GM23338 (cell line): ENCODE data around the gene BCAS3. TPM values are rescaled to one million over a fixed set of nuclear protein-coding genes. Genes with fewer than 3 reads are reported as not detected.

ENCODE experiments used
- ATAC-seq: fragments of 200-7000 bp; cut with Tn5 transposase; 3 replicates; pipeline ENCODE4 v1.9.1; 2020
- DNase-seq: peaks from one replicate; pipeline ENCODE4 v3.0.0-alpha.2; 2015; ENCODE audit warnings: low spot score
- H2AFZ ChIP-seq: fragments of 200-600 bp; sonication (generic); 2 replicates; pipeline ENCODE4 v1.8.0; 2016; ENCODE audit warnings: antibody characterized with exemption, mild to moderate bottlenecking, moderate library complexity
- H3F3A ChIP-seq: fragments of 200-600 bp; sonication (generic); replicated peaks from 2 replicates; pipeline ENCODE4 v1.8.0; 2017; ENCODE audit warnings: antibody characterized with exemption, mixed run types, low read depth
- H3K27ac ChIP-seq: fragments of 200-600 bp; sonication (generic); 2 replicates; pipeline ENCODE4 v1.6.1; 2016; ENCODE audit warnings: low read depth
- H3K27me3 ChIP-seq: fragments of 200-600 bp; sonication (generic); 2 replicates; pipeline ENCODE4 v1.8.0; 2016; ENCODE audit warnings: mild to moderate bottlenecking, mixed run types, moderate library complexity; ENCODE audit not compliant: insufficient read depth
- H3K36me3 ChIP-seq: fragments of 200-600 bp; sonication (generic); 2 replicates; pipeline ENCODE4 v1.8.0; 2016; ENCODE audit warnings: mild to moderate bottlenecking; ENCODE audit not compliant: insufficient read depth
- H3K4me1 ChIP-seq: fragments of 200-600 bp; sonication (generic); 2 replicates; pipeline ENCODE4 v1.8.0; 2016; ENCODE audit warnings: mild to moderate bottlenecking, moderate library complexity; ENCODE audit not compliant: insufficient read depth
- H3K4me2 ChIP-seq: fragments of 200-600 bp; sonication (generic); 2 replicates; pipeline ENCODE4 v1.7.1; 2017; ENCODE audit warnings: mixed run types
- H3K4me3 ChIP-seq: fragments of 200-600 bp; sonication (generic); 2 replicates; pipeline ENCODE4 v1.6.1; 2016; ENCODE audit warnings: mixed run types
- H3K79me2 ChIP-seq: fragments of 200-600 bp; sonication (generic); replicated peaks from 2 replicates; pipeline ENCODE4 v1.8.0; 2017; ENCODE audit warnings: mild to moderate bottlenecking; ENCODE audit not compliant: insufficient read depth
- H3K9me2 ChIP-seq: fragments of 200-600 bp; sonication (generic); 2 replicates; pipeline ENCODE4 v1.8.0; 2017; ENCODE audit not compliant: insufficient read depth
- H4K20me1 ChIP-seq: fragments of 200-600 bp; sonication (generic); replicated peaks from 2 replicates; pipeline ENCODE4 v1.8.0; 2017; ENCODE audit warnings: mild to moderate bottlenecking; ENCODE audit not compliant: insufficient read depth
- H3K27ac Mint-ChIP-seq: 2 replicates; pipeline ENCODE4 v1.8.0; 2020; ENCODE audit warnings: inconsistent platforms, mild to moderate bottlenecking, moderate library complexity, mixed read lengths
- H3K27me3 Mint-ChIP-seq: 3 replicates; pipeline ENCODE4 v1.8.0; 2022; ENCODE audit warnings: low read depth, mild to moderate bottlenecking, moderate library complexity, mixed read lengths, inconsistent platforms; ENCODE audit not compliant: insufficient read depth, poor library complexity
- H3K36me3 Mint-ChIP-seq: 3 replicates; pipeline ENCODE4 v1.8.0; 2021; ENCODE audit warnings: low read depth, mild to moderate bottlenecking, inconsistent platforms, moderate library complexity, mixed read lengths
- H3K4me1 Mint-ChIP-seq: 3 replicates; pipeline ENCODE4 v1.8.0; 2020; ENCODE audit warnings: mild to moderate bottlenecking, inconsistent platforms, mixed read lengths
- H3K4me3 Mint-ChIP-seq: 3 replicates; pipeline ENCODE4 v1.8.0; 2021; ENCODE audit warnings: moderate library complexity, mild to moderate bottlenecking, inconsistent platforms, mixed read lengths
- H3K9me3 Mint-ChIP-seq: 3 replicates; pipeline ENCODE4 v1.8.0; 2020; ENCODE audit warnings: moderate library complexity, mild to moderate bottlenecking, inconsistent platforms, mixed read lengths
- CREB1 ChIP-seq: fragments of 250-450 bp; sonication (Bioruptor Pico); IDR thresholded peaks from 2 replicates; pipeline ENCODE4 v1.5.0; 2020; ENCODE audit warnings: low read depth, mild to moderate bottlenecking, moderate library complexity
- CTCF ChIP-seq, 2 experiments: fragments of 200-600 bp in 1 of 2; sonication (generic) in 1 of 2; conservative IDR thresholded peaks; 2 replicates each; pipeline versions ENCODE4 v1.5.1 to v1.6.1; 2016 to 2017; ENCODE audit warnings: antibody characterized with exemption in 2 of 2, low read depth in 2 of 2, mild to moderate bottlenecking in 2 of 2, moderate library complexity in 1 of 2
- ETS1 ChIP-seq: IDR thresholded peaks from 2 replicates; pipeline ENCODE4 v1.6.1; 2016; ENCODE audit warnings: antibody characterized with exemption
- EZH2 ChIP-seq: fragments of 200-600 bp; sonication (generic); IDR thresholded peaks from one replicate; pipeline ENCODE4 v1.8.0; 2017; ENCODE audit warnings: antibody characterized with exemption, mild to moderate bottlenecking, low read depth; ENCODE audit not compliant: unreplicated experiment
- EZH2phosphoT487 ChIP-seq: fragments of 200-600 bp; sonication (generic); IDR thresholded peaks from one replicate; pipeline ENCODE4 v1.8.1; 2018; ENCODE audit warnings: antibody characterized with exemption; ENCODE audit not compliant: unreplicated experiment
- JUNB ChIP-seq: IDR thresholded peaks from one replicate; pipeline ENCODE4 v1.6.1; 2016; ENCODE audit warnings: antibody characterized with exemption; ENCODE audit not compliant: unreplicated experiment
- NANOG ChIP-seq: IDR thresholded peaks from 2 replicates; pipeline ENCODE4 v1.6.1; 2016; ENCODE audit warnings: antibody characterized with exemption, borderline replicate concordance
- POLR2AphosphoS5 ChIP-seq: IDR thresholded peaks from 2 replicates; pipeline ENCODE4 v1.6.1; 2016; ENCODE audit warnings: antibody characterized with exemption, low read depth
- REST ChIP-seq: IDR thresholded peaks from one replicate; pipeline ENCODE4 v1.6.1; 2018; ENCODE audit warnings: antibody characterized with exemption; ENCODE audit not compliant: unreplicated experiment
- STAT1 ChIP-seq: IDR thresholded peaks from one replicate; pipeline ENCODE4 v1.6.1; 2016; ENCODE audit warnings: antibody characterized with exemption; ENCODE audit not compliant: unreplicated experiment
- ZNF114 ChIP-seq: fragments of 250-450 bp; sonication (Bioruptor Pico); IDR thresholded peaks from 2 replicates; pipeline ENCODE4 v1.5.0; 2020; ENCODE audit warnings: mild to moderate bottlenecking, moderate library complexity
- ZNF331 ChIP-seq: fragments of 250-450 bp; sonication (Bioruptor Pico); IDR thresholded peaks from 2 replicates; pipeline ENCODE4 v1.5.0; 2020; ENCODE audit warnings: low read depth, mild to moderate bottlenecking, moderate library complexity
- ZNF462 ChIP-seq: fragments of 250-450 bp; sonication (Bioruptor Pico); IDR thresholded peaks from 2 replicates; pipeline ENCODE4 v1.5.0; 2020; ENCODE audit warnings: mild to moderate bottlenecking, moderate library complexity
- polyA plus RNA-seq: library from polyadenylated mRNA; unstranded; fragments of >200 nt; fragmentation: Nextera tagmentation; extraction: Ambion mirVana; gene quantifications from 2 replicates; pipeline ENCODE4 v1.2.1, GENCODE V29; 2016
- total RNA-seq: library from RNA; depleted of rRNA; stranded (reverse); fragments of >200 nt; shearing (Covaris generic); gene quantifications from 2 replicates; pipeline ENCODE4 v1.2.3, GENCODE V29; 2014

Gene BCAS3
- total and polyA plus RNA-seq, 2 experiments from 2014 or later, result 8.2 to 28.0 TPM

GRCh38 chr17:60916043-60916442 lies 238.4 kb downstream of the BCAS3 start:
- Histone ChIP-seq H3K4me3 (no peak overlapping the region), H3K27ac (no peak overlapping the region), H3K36me3 (peaks cover 9% of the 10 kb centered on the region; the same call in 1 of the 2 replicates), H3K4me1 (no peaks in the 10 kb centered on the region), H2AFZ (no peak overlapping the region), H3K4me2 (no peak overlapping the region), H3K27me3 (no peaks in the 10 kb centered on the region), H4K20me1 (no peaks in the 10 kb centered on the region), H3K9me2 (no peaks in the 10 kb centered on the region; the same call in 1 of the 2 replicates), H3F3A (no peaks in the 10 kb centered on the region), H3K79me2 (no peaks in the 10 kb centered on the region)
- peaks cover 10% of the 10 kb centered on the region; the same call in 2 of the 3 replicates for H3K36me3 Mint-ChIP-seq
- DNase-seq, result no peak
- no peak overlapping the region for H3K27ac Mint-ChIP-seq
- H3K27me3 Mint-ChIP-seq, result peaks cover 1% of the 10 kb centered on the region
- ATAC-seq, result no peak
- H3K9me3 Mint-ChIP-seq, result peaks cover 13% of the 10 kb centered on the region
- TF ChIP-seq REST (no peak), STAT1 (no peak), ZNF462 (CRISPR knock-in tag) (no peak), CREB1 (no peak), ETS1 (no peak), ZNF114 (CRISPR knock-in tag) (no peak), POLR2AphosphoS5 (no peak), JUNB (no peak), EZH2phosphoT487 (no peak), NANOG (no peak), EZH2 (no peak), CTCF (conservative IDR thresholded peaks at IDR 0.05; ENCODE audit: low read depth in 2 of 2) (no peak), ZNF331 (CRISPR knock-in tag) (no peak)
- no peaks in the 10 kb centered on the region for H3K4me1 Mint-ChIP-seq
- H3K4me3 Mint-ChIP-seq, result no peak overlapping the region
